Brain microvascular endothelial cell (primary cell): ENCODE results near the gene PCDHGC4.
A peak's percentile ranks its signal among the peaks of the same experiment; 100 is the strongest.

Experiments
- DNase-seq: peaks from one replicate; pipeline ENCODE4 v3.0.0-alpha.2; 2020
- H3K27ac ChIP-seq: fragments of 250-450 bp; sonication (Bioruptor Pico); 2 replicates; pipeline ENCODE4 v1.5.1; 2020; ENCODE audit warnings: mild to moderate bottlenecking, moderate library complexity
- H3K27me3 ChIP-seq: fragments of 250-450 bp; sonication (Bioruptor Pico); replicated peaks from 2 replicates; pipeline ENCODE4 v1.5.1; 2020; ENCODE audit warnings: mild to moderate bottlenecking
- H3K36me3 ChIP-seq: fragments of 250-450 bp; sonication (Bioruptor Pico); replicated peaks from 2 replicates; pipeline ENCODE4 v1.5.1; 2020; ENCODE audit warnings: mild to moderate bottlenecking
- H3K4me3 ChIP-seq: 2 replicates; pipeline ENCODE4 v1.5.1; 2011; ENCODE audit warnings: low read depth, mild to moderate bottlenecking, control low read depth, low read length, moderate library complexity
- CTCF ChIP-seq: IDR thresholded peaks from 2 replicates; pipeline ENCODE4 v1.5.1; 2011; ENCODE audit warnings: low read depth, mild to moderate bottlenecking, moderate library complexity, low read length, control low read depth, inconsistent platforms; ENCODE audit errors: missing control alignments
- in situ Hi-C: cut with HindIII; loops from 2 replicates; pipeline ENCODE4 v1.10.0; 2017; ENCODE audit warnings: low sequenced_read_pairs, low pct_ligation_motif_present

Gene PCDHGC4

GRCh38 chr5:141484641-141485311, at the start of gene PCDHGC4:
Gene PCDHGC4, plus strand, starts transcription at chr5:141485030. Its CDS starts 144 bp downstream, at chr5:141485174.
- no peak for DNase-seq
- Histone ChIP-seq H3K4me3 (peak within 1 kb of the TSS; percentile 51), H3K27ac (no peak within 1 kb of the TSS), H3K36me3 (peaks cover 3% of the 10 kb centered on the region), H3K27me3 (no peaks in the 10 kb centered on the region)
- TF ChIP-seq CTCF, result no peak
- in situ Hi-C loops, result no loop called here

DNA sequence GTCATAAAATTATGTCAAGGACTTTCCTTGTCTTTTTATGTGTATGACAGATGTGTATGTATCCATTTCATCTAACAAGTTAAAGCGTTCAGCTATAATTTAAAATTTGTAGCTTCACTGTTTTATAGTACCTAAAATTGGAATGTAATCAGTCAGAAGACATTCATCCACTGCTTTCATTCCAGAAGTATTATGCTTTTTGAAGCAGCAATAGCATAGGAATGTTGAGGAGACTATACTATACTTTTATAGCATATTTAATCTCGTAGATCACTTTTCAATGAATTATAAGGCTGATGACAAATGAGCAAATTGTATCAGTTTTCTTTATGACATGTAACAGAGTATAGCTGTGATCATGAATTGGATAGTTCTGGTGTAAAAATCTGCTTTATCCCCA, 47.6 kb upstream of the PCDHGC4 start:
- no peak for DNase-seq
- no peaks in the 10 kb centered on the region for H3K36me3 ChIP-seq
- in situ Hi-C loops, result no loop called here
- no peak overlapping the region for H3K27ac ChIP-seq
- TF ChIP-seq CTCF, result no peak
- no peaks in the 10 kb centered on the region for H3K27me3 ChIP-seq
- no peak overlapping the region for H3K4me3 ChIP-seq

DNA sequence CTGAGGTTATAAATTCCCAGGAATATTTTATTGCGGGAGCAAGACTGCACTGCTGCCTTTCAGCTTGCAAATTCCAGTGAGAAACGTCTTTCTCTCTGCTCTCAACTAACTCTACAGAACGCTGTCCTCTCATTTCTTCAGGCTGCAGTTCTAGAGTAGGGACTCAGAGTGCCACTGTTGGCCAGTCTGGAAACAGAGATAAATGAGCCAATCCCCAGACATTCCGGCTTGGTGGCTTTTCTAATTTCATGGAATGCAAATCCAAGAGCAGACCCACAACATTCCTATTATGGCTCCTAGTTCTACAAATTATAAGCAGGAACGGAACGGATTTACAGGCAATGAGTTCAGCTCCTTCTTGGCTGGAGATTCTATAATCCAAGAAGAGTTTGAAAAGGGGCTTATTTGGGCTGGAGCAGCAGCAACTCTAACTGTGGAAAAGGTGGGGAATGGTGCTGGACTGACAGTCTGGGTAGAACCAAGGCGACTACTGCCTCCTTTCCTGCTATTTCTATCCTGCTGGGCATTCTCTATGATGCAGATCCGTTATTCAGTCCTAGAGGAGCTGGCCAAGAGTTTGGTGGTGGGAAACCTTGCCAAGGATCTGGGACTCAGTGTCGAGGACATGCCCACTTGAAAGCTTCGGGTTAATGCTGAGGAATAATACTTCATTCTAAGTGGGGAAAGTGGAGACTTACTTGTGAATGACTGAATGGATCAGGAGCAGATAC, 45.3 kb upstream of the PCDHGC4 start:
- Histone ChIP-seq H3K27me3 (no peaks in the 10 kb centered on the region), H3K36me3 (no peaks in the 10 kb centered on the region), H3K4me3 (no peak overlapping the region), H3K27ac (no peak overlapping the region)
- in situ Hi-C loops, result no loop called here
- TF ChIP-seq CTCF, result no peak
- DNase-seq, result no peak

DNA sequence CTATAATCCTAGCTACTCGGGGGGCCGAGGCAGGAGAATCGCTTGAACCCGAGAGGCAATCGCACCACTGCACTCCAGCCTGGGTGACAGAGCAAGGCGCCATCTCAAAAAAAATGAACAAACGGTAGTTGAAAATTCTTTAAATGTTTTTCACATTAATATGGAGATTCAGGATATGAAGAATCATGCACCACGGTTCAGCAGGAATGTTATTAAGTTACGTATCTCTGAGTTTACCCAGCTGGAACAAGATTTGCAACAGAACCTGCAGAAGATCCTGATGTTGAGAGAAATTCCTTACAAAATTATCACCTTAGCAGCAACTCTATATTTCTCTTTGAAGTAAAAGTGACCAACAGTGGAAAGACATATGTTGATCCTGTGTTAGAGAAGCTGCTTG, 44.5 kb upstream of the PCDHGC4 start:
- in situ Hi-C loops, result no loop called here
- DNase-seq, result no peak
- Histone ChIP-seq H3K36me3 (no peaks in the 10 kb centered on the region), H3K27me3 (no peaks in the 10 kb centered on the region), H3K27ac (no peak overlapping the region), H3K4me3 (no peak overlapping the region)
- TF ChIP-seq CTCF, result no peak

DNA sequence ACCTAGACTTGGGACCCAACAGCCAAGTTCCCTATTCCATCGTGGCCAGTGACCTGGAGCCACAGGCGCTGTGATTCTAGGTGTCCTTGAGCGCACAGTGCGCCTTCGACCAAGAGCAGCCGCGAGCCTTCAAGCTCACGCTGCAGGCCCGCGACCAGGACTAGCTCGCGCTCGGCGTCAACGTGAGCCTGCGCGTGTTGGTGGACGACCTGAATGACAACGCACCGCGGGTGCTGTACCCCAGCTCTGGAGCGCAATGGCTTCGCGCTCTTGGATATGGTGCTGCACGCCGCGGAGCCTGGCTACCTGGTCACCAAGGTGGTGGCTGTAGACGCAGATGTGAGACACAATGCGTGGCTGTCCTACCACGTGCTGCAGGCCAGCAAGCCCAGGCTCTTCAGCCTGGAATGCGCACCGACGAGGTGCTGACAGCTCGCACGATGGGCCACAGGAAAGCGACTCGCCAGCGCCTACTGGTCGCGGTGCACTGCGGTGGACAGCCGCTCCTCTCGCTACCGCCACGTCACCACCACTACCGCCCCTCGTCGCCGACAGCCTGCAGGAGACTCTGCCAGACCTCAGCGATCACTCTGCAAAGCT, 43.2 kb upstream of the PCDHGC4 start:
- no peak overlapping the region for H3K4me3 ChIP-seq
- DNase-seq, result no peak
- no peak for TF ChIP-seq CTCF
- no peaks in the 10 kb centered on the region for H3K36me3 ChIP-seq
- no peaks in the 10 kb centered on the region for H3K27me3 ChIP-seq
- in situ Hi-C loops, result no loop called here
- H3K27ac ChIP-seq, result no peak overlapping the region
